Measurements from ENCODE around the gene MFGE8.

DNA sequence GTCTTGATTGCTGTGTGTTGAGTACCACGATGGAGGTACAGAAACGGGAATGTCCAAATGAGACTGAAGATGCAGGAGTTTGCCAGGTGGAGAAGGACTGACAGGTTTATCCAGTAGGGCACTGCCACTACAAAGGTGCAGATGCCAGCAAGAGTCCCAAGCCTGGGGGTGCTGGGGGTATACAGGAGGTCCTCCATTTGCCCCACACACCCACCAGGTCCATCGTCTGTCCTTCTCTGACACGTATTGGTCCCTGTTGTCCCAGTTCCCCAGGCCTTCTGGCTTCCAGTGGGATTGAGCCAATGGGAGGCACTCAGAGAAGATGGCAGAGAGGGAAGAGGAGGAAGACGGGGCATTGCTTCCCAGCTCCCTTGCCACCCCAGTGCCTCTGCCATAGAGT, 24.5 kb downstream of the MFGE8 start:
- TF ChIP-seq CTCF (IDR thresholded peaks at IDR 0.05) (no peak), POLR2A (IDR thresholded peaks at IDR 0.05) (no peak)

All from uterus (tissue), 2 donors.